HEK293T (cell line): ENCODE measurements around the gene SMIM7.

ENCODE experiments used
- ARNT ChIP-seq: fragments of 450-650 bp; IDR thresholded peaks from 2 replicates; pipeline ENCODE4 v1.6.1; 2017; ENCODE audit warnings: mild to moderate bottlenecking
- FOXK2 ChIP-seq: fragments of 450-650 bp; IDR thresholded peaks from 2 replicates; pipeline ENCODE4 v1.6.1; 2016; ENCODE audit warnings: mild to moderate bottlenecking

GRCh38 chr19:16654627-16655026, 5.3 kb downstream of the SMIM7 start:
- TF ChIP-seq FOXK2 (no peak), ARNT (no peak)
